ENCODE measurements around the gene SYT1. TPM values are rescaled to one million over a fixed set of nuclear protein-coding genes. Genes with fewer than 3 reads are reported as not detected.

SYT1 gene
- total and polyA plus RNA-seq, 8 donors, result under 0.01 to 11.4 (median 0.88) TPM

GRCh38 chr12:79141776-79142175 lies 277.2 kb downstream of the SYT1 start:
- TF ChIP-seq POLR2AphosphoS5 (IDR thresholded peaks at IDR 0.05), result no peak
- no peak for TF ChIP-seq EP300 (IDR thresholded peaks at IDR 0.05)
- TF ChIP-seq CTCF (IDR thresholded peaks at IDR 0.05), result no peak
- TF ChIP-seq POLR2A (IDR thresholded peaks at IDR 0.05), result no peak
- H3K4me1 ChIP-seq, result no peaks in the 10 kb centered on the region
- H3K4me3 ChIP-seq, result no peak overlapping the region
- no peak overlapping the region for H3K27ac ChIP-seq
- H3K9me3 ChIP-seq, result no peaks in the 10 kb centered on the region
- no peaks in the 10 kb centered on the region for H3K27me3 ChIP-seq
- intact Hi-C loops (cut with DNase I; ENCODE audit: low total_unique reads), result no loop called here
- H3K36me3 ChIP-seq, result no peaks in the 10 kb centered on the region
- DNase-seq, result no peak
- 61 to 83% (median 73%) methylated on average over 2 of the region's 2 CpGs for WGBS, 5 donors

GRCh38 chr12:79143803-79144202 lies 279.2 kb downstream of the SYT1 start:
- TF ChIP-seq EP300 (IDR thresholded peaks at IDR 0.05), result no peak
- TF ChIP-seq POLR2AphosphoS5 (IDR thresholded peaks at IDR 0.05), result no peak
- TF ChIP-seq CTCF (IDR thresholded peaks at IDR 0.05), result no peak
- no peak for TF ChIP-seq POLR2A (IDR thresholded peaks at IDR 0.05)
- Histone ChIP-seq H3K27me3 (no peaks in the 10 kb centered on the region), H3K4me1 (no peaks in the 10 kb centered on the region), H3K4me3 (no peak overlapping the region), H3K27ac (no peak overlapping the region), H3K36me3 (no peaks in the 10 kb centered on the region), H3K9me3 (no peaks in the 10 kb centered on the region)
- intact Hi-C loops (cut with DNase I; ENCODE audit: low total_unique reads), result no loop called here
- DNase-seq, result no peak
- 59 to 84% (median 73%) methylated on average over 2 of the region's 2 CpGs for WGBS, 5 donors

- H3K27me3 ChIP-seq, result no peaks in the 10 kb centered on the region
- no peak overlapping the region for H3K4me3 ChIP-seq
- no peak overlapping the region for H3K27ac ChIP-seq
- TF ChIP-seq POLR2A (IDR thresholded peaks at IDR 0.05), result no peak
- TF ChIP-seq CTCF (IDR thresholded peaks at IDR 0.05), result no peak
- TF ChIP-seq EP300 (IDR thresholded peaks at IDR 0.05), result no peak
- TF ChIP-seq POLR2AphosphoS5 (IDR thresholded peaks at IDR 0.05), result no peak
- intact Hi-C loops (cut with DNase I; ENCODE audit: low total_unique reads), result no loop called here
- H3K9me3 ChIP-seq, result no peaks in the 10 kb centered on the region
- no peaks in the 10 kb centered on the region for H3K4me1 ChIP-seq
- no peaks in the 10 kb centered on the region for H3K36me3 ChIP-seq
- DNase-seq, result no peak
- 80 to 93% (median 83%) methylated on average over 2 of the region's 2 CpGs for WGBS, 5 donors
These were observed 287.4 kb downstream of the SYT1 start for GRCh38 chr12:79151956-79152355.

- 51 to 66% (median 64%) methylated on average over 3 of the region's 3 CpGs for WGBS, 5 donors
- Histone ChIP-seq H3K4me1 (no peaks in the 10 kb centered on the region), H3K27me3 (no peaks in the 10 kb centered on the region), H3K27ac (no peak overlapping the region), H3K9me3 (no peaks in the 10 kb centered on the region), H3K4me3 (no peak overlapping the region), H3K36me3 (no peaks in the 10 kb centered on the region)
- peak in 1 of 2 donors; percentile 20 for DNase-seq
- TF ChIP-seq CTCF (IDR thresholded peaks at IDR 0.05) (no peak), POLR2AphosphoS5 (IDR thresholded peaks at IDR 0.05) (no peak), POLR2A (IDR thresholded peaks at IDR 0.05) (no peak), EP300 (IDR thresholded peaks at IDR 0.05) (no peak)
- intact Hi-C loops (cut with DNase I; ENCODE audit: low total_unique reads), result no loop called here
These were observed 291.1 kb downstream of the SYT1 start for GRCh38 chr12:79155683-79156082.
